Measurements from ENCODE around the gene SPHK1.

SPHK1 gene

DNA sequence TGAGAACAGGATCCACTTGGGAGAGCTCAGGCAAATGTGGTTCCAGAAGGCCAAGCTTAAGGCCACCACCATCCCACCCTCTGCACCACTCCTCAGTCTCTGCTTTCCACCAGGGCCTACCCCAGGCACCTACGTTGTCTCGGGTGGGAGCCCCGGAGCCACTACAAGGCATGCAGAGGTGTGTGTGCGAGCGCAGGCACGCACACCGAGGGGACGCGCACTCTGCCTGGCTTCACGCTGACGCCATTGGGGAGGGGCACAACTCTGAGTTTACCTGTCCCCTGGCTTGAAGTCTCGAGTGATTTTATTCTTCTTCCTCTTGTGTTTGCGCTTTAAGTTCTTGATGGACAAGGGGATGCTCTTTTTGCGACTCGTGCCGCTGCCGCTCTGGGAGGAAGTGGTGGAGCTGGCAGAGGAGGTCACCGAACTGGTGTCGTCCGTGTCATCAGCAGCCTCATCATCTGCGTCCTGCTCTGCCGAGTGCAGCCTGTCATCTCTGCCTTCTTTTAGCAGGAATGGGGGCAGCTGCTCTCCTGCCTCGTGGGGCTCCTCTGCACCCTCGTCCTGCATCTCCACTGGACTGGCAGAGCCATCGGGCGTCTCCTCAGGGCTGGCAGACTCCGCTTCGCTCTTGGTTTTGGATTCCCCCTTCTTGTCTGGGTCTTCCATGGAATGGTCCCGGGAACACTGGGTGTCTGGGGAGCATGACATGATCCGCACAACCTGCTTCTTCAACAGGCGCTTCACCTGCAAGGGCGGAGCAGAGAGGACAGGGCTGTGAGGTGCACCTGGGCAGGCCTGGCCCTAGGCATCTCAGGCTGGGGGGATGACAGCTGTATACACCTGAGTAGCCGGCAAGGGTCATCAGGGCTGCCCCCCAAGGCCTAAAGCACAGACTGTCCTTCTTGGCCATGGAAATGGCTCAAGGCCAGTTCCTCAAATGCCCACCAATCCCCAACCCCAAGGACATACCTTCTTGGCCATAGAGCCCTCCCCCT, 15.1 kb downstream of the SPHK1 start:
- DNase-seq, result no peak
- intact Hi-C loops (cut with DNase I), result loop anchor here (5.0 to 10.0 kb wide), 3 partner anchors 55 to 105 kb away; partner anchors contain the start of genes QRICH2, RHBDF2 and UBE2O

- intact Hi-C loops (cut with DNase I), result loop anchor here (10.0 kb wide), 2 partner anchors 52 to 102 kb away; partner anchors contain the start of genes RHBDF2 and UBE2O
- DNase-seq, result no peak
Observed at GRCh38 chr17:76402711-76403110, 18.3 kb downstream of the SPHK1 start.

DNA sequence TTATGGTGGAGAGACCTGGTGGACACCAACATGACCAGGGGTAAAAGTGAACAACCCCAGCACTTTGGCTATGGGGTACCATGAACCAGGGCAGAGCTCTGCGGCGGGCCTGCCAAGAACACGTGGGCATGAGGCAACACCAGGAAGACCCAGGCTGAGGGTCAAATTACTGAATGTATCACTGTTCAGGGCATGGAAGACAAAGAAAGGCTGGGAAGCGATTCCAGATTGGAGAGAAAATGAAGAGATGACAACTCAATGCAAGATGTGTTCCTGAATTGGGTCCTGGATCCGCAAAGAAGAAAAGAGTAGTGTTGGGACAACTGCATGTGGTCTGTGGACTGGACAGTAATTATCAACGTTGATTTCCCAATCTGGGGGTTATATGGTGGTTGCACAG, 19.8 kb downstream of the SPHK1 start:
- intact Hi-C loops (cut with DNase I), result loop anchor here (10.0 kb wide), 2 partner anchors 51 to 101 kb away; partner anchors contain the start of genes RHBDF2 and UBE2O
- peak in 1 of 42 donors; percentile 49 for DNase-seq

DNA sequence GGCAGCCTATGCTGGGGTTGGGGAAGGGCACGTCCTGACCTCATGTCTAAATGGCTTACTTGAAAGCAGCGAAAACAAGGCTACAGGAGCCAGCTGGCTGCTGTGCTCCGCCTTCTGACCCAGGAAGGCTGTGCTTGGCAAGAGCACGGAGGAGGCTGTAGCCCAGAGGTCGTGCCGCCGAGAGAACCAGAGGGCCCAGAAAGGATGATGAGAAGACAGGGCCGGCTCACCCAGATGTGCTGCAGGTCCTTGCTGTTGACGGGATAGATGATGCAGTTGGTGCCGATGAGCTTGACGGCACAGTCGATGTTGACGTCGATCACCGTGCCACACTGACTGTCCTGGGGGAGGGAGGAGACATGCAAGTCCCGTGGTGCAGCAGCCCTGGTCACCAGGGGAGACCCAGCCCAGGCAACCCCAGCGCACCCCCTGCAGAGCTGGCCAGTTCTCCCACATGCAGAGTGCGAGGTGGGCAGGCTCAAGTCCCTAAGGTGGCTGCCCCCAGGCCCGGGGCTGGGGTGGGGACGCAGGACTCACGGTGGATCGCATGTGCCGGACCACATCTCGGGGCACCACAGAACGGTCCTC, 20.7 kb downstream of the SPHK1 start:
- intact Hi-C loops (cut with DNase I), result loop anchor here (10.0 kb wide), 2 partner anchors 50 to 100 kb away; partner anchors contain the start of genes RHBDF2 and UBE2O

DNA sequence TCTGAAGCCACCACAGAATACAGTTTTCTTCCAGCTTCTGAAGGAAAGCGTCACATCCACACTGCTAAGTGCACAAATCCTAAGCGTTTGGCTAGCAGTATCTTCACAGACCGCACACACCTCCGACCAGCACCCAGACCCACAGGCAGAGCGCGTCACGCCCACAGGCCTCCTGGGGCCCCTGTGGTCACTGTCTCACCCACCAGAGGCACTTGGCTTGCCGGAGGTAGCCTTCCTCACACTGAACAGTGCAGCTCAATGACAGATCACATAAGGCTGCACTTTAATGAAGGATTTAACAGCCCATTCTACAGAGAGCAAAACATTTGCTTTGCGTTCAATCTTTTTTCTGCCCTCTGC, 21.2 kb downstream of the SPHK1 start:
- intact Hi-C loops (cut with DNase I), result loop anchor here (10.0 kb wide), 2 partner anchors 49 to 99 kb away; partner anchors contain the start of genes RHBDF2 and UBE2O
- no peak for DNase-seq

More for the DNA sequence above, 20.7 kb downstream of the SPHK1 start:
- peak in 3 of 42 donors; percentile 40 to 64 (median 53) for DNase-seq

GRCh38 chr17:76405967-76406647, 21.7 kb downstream of the SPHK1 start:
- peak in 2 of 42 donors; percentile 33 to 49 for DNase-seq
- intact Hi-C loops (cut with DNase I), result loop anchor here (10.0 kb wide), 2 partner anchors 49 to 99 kb away; partner anchors contain the start of genes RHBDF2 and UBE2O

GRCh38 chr17:76407509-76407908, 23.1 kb downstream of the SPHK1 start:
- DNase-seq, result no peak
- intact Hi-C loops (cut with DNase I), result loop anchor here (10.0 kb wide), 2 partner anchors 47 to 97 kb away; partner anchors contain the start of genes RHBDF2 and UBE2O

DNA sequence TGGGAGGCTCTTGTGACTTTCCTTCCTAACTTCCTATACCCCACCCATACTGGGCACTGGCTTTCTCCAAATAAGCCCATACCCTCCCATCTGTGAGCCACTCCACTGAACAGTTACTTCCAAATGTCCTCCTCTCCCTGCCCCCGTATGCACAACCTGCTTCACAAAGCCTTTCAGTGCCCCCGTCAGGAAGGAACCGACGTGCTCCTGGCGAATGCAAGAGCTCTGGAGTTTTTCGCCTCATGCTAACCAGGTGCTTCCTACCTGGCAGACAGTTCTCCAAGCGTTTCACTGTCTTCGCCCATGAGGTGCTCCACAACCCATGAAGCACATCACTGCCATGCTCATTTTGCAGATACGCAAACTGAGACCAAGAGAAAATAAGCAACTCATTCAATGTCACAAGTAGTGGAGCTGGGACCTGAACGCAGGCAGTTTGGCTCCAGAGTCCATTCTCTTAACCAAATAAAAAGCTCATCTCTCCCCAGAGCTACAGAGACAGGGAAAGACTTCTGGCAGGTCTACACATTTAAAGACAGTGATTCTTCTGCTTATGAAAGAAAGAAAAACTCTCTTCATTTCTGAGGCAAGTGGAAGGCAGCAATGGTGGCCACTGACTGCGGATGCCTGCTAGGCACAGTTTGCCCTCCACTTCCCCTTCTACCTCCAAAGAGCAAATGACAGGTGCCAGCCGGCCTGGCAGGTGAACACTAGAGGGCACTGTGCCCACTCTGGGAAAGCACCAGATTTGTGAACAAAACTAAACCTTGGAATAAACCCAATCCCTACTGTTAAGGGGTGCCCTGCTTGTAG, 23.8 kb downstream of the SPHK1 start:
- peak in 38 of 42 donors; percentile 29 to 83 (median 66) for DNase-seq
- intact Hi-C loops (cut with DNase I), result loop anchor here (10.0 kb wide), 2 partner anchors 47 to 97 kb away; partner anchors contain the start of genes RHBDF2 and UBE2O

GRCh38 chr17:76410328-76410965, 26.0 kb downstream of the SPHK1 start:
- intact Hi-C loops (cut with DNase I), result no loop called here
- DNase-seq, result no peak

DNA sequence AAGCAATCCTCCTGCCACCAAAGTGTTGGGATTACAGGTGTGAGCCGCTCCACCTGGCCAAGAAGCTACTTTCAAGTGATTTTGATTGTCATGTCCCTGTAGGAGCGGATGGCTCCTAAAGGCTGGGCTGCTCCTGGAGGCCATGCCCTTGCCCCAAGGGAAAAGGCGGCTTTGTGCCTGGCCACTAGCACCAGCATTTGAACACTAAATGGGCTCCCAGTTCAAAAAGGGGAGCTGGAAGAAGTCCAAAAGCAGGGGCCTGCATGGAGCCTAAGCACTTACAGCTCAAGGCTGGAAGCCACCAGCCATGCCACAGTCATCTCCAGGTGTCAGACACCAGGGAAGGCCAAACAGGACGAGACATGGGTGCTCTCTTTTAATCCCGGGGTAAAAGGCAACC, 26.8 kb downstream of the SPHK1 start:
- DNase-seq, result no peak
- intact Hi-C loops (cut with DNase I), result no loop called here

- peak; percentile 33 to 84 (median 66) for DNase-seq
- intact Hi-C loops (cut with DNase I), result no loop called here
Observed at GRCh38 chr17:76414334-76415295, 30.2 kb downstream of the SPHK1 start.

DNA sequence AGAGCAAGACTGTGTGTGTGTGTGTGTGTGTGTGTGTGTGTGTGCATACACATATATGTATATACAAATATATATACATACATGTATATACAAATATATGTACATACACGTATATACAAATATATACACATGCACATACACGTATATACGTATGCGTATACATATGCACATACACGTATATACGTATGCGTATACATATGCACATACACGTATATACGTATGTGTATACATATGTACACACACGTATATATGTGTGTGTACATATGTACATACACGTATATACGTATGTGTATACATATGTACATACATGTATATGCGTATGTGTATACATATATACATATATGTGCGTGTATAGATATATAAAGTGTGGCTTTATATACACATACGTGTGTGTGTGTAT, 31.4 kb downstream of the SPHK1 start:
- DNase-seq, result no peak
- intact Hi-C loops (cut with DNase I), result no loop called here

GRCh38 chr17:76416457-76416856, 32.0 kb downstream of the SPHK1 start:
- intact Hi-C loops (cut with DNase I), result no loop called here
- DNase-seq, result peak in 1 of 42 donors; percentile 5

GRCh38 chr17:76416899-76417298, 32.5 kb downstream of the SPHK1 start:
- peak in 1 of 42 donors; percentile 17 for DNase-seq
- intact Hi-C loops (cut with DNase I), result no loop called here

DNA sequence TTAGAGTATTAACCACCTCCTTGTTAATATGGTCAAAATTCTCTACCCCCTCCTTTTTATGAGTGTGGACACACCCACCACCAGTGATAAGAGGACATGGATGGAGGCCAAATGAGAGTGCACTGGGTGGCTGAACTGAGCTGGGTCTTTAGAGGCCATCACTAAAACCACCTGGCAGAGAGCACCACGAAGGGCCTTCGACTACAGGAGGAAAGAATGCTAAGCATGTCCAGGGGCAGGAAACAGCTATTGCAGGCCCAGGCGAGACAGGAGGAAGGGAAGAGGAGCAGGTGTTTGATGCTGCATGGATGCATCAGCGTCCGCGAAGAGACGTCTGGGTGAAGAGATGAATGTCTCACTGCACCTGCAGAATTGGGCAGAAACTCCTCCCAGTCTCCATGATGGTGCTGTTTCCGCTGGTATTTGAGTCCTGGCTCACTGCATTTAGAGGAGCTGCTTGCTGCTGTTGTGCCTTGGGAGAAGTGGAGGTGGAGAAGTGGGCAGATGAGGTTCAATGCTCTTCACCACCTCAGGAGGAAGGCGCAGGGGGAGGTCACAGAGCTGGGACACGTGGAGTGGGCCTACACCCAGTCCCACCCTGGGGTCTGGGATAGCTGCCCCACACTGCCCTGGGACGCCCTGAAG, 33.2 kb downstream of the SPHK1 start:
- intact Hi-C loops (cut with DNase I), result no loop called here
- peak in 1 of 42 donors; percentile 20 for DNase-seq

Data from head of caudate nucleus (tissue), 42 donors.